ENCODE results near the gene DYNLT2.

The DYNLT2 gene

DNA sequence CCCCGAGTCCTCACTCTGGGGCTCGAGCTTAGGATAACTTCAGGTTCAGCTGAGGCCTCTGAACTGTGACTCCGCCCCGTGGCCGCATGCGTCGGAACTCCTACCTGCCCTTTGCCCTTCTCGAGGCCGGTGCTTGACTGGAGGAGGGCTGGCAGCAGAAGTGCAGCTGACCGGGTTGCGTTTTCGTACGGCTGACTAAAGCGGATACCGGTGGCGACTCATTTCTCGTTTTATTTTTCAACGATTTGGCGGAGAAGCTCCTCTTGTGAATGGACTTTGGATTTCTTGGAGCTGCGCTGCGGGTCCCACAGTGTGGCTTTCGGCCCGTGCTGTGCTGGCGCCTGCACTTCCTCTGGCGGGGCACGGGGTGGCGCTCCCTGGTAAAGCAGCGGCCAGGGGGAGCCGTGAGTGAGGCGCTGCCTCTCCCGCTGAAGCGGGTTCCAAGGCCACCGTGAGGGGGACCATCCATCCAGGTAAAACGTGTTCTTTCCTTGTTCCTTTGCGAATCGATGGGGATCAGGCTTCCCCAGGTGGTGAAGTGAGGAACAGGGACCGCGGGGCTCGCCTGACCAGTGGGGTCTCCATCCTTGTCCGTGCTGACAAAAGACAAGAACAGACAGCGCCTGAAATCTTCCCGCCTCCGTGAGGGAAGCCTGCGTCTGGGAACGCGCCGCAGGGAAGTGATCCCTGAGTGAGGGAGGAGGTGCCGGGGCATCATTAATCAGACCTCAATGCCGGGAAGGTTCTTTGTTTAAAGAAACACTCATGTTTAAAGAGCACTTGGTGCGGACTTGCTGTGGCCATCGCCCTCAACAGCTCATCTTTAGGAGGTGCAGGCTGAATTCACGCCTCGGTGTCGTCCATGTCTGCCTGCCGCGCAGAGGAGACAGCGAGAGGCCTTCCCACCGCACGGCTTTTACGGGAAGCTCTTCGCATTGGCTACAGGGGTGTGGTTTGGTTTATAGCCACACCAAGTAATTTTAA is 38.9 kb upstream of the DYNLT2 start:
- peak overlapping the region; percentile 54 for H3K4me3 ChIP-seq (replicated peaks; ENCODE audit: low read depth, low read length)
- H3K27me3 ChIP-seq (replicated peaks; ENCODE audit: control insufficient read depth, insufficient read depth, low read length) = no peaks in the 10 kb centered on the region; the same call in 1 of the 2 replicates
- TF ChIP-seq CTCF (IDR thresholded peaks at IDR 0.05; ENCODE audit: insufficient read depth, low read length, poor library complexity, severe bottlenecking) = peak; percentile 98
- no peaks in the 10 kb centered on the region for H3K36me3 ChIP-seq (ENCODE audit: control insufficient read depth, insufficient read depth, low read length)
- DNase-seq (ENCODE audit: extremely low read depth, insufficient read length) = peak; percentile 65

DNA sequence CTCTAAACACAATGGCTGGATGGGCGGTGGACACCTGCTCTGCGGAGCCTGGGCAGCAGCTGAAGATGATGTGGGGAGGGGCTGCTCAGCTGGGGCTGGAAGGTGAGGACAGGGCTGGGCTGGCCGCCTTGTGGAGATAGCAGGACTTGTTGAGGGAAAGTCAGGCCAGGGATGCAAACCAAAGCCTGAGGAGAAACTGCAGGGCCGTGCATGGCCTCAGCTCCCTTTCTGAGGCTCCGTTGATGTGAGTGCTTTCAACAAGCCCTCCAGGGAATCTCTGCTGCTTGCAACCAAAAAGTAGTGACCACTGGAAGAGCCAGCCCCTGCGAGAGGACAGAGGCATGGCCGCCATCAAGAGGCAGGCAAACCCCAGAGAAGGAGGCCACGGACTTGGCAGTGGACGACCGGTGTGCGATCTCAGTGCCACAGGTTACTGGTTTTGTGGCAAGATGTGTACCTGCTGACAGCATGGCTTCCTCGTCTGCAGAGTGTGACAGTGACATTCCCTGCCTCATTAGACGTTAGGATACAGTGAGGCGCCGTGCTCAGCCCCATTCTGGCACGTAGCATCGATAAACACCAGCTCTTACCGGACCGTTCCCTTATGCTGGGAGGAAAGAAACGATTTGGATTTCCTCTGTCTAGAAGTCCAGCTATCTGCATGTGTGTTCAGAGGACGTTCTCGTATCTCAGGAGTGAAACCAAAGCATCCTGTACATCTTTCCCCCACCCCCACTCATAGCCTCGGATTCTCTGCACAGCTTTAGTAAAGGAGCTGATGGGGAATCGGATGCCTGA is 38.0 kb upstream of the DYNLT2 start:
- peak overlapping the region; percentile 54 for H3K4me3 ChIP-seq (replicated peaks; ENCODE audit: low read depth, low read length)
- no peak for DNase-seq (ENCODE audit: extremely low read depth, insufficient read length)
- no peak for TF ChIP-seq CTCF (IDR thresholded peaks at IDR 0.05; ENCODE audit: insufficient read depth, low read length, poor library complexity, severe bottlenecking)
- H3K27me3 ChIP-seq (replicated peaks; ENCODE audit: control insufficient read depth, insufficient read depth, low read length) = no peaks in the 10 kb centered on the region; the same call in 1 of the 2 replicates
- H3K36me3 ChIP-seq (ENCODE audit: control insufficient read depth, insufficient read depth, low read length) = no peaks in the 10 kb centered on the region; the same call in none of the 2 replicates

GRCh38 chr6:169788809-169789145 is 37.4 kb upstream of the DYNLT2 start:
- H3K4me3 ChIP-seq (replicated peaks; ENCODE audit: low read depth, low read length) = no peak overlapping the region
- no peak for DNase-seq (ENCODE audit: extremely low read depth, insufficient read length)
- TF ChIP-seq CTCF (IDR thresholded peaks at IDR 0.05; ENCODE audit: insufficient read depth, low read length, poor library complexity, severe bottlenecking) = no peak
- no peaks in the 10 kb centered on the region; the same call in none of the 2 replicates for H3K36me3 ChIP-seq (ENCODE audit: control insufficient read depth, insufficient read depth, low read length)
- no peaks in the 10 kb centered on the region for H3K27me3 ChIP-seq (replicated peaks; ENCODE audit: control insufficient read depth, insufficient read depth, low read length)

- DNase-seq (ENCODE audit: extremely low read depth, insufficient read length) = no peak
- H3K4me3 ChIP-seq (replicated peaks; ENCODE audit: low read depth, low read length) = no peak overlapping the region
- no peak for TF ChIP-seq CTCF (IDR thresholded peaks at IDR 0.05; ENCODE audit: insufficient read depth, low read length, poor library complexity, severe bottlenecking)
- peaks cover under 1% of the 10 kb centered on the region for H3K36me3 ChIP-seq (ENCODE audit: control insufficient read depth, insufficient read depth, low read length)
- H3K27me3 ChIP-seq (replicated peaks; ENCODE audit: control insufficient read depth, insufficient read depth, low read length) = no peaks in the 10 kb centered on the region
Observed at GRCh38 chr6:169787797-169788196, 36.4 kb upstream of the DYNLT2 start.

GRCh38 chr6:169786349-169786748 is 35.0 kb upstream of the DYNLT2 start:
- DNase-seq (ENCODE audit: extremely low read depth, insufficient read length) = no peak
- no peak for TF ChIP-seq CTCF (IDR thresholded peaks at IDR 0.05; ENCODE audit: insufficient read depth, low read length, poor library complexity, severe bottlenecking)
- H3K4me3 ChIP-seq (replicated peaks; ENCODE audit: low read depth, low read length) = no peak overlapping the region
- H3K36me3 ChIP-seq (ENCODE audit: control insufficient read depth, insufficient read depth, low read length) = peaks cover 2% of the 10 kb centered on the region
- no peaks in the 10 kb centered on the region for H3K27me3 ChIP-seq (replicated peaks; ENCODE audit: control insufficient read depth, insufficient read depth, low read length)

Data from GM06990 (cell line).